ENCODE measurements around the gene ITGA2.
A peak's percentile ranks its signal among the peaks of the same experiment; 100 is the strongest.

ITGA2 gene

GRCh38 chr5:53063791-53064190 is 74.6 kb downstream of the ITGA2 start:
- DNase-seq: no peak

GRCh38 chr5:53066088-53066487 is 76.9 kb downstream of the ITGA2 start:
- DNase-seq: no peak

- DNase-seq: no peak
These were observed 78.5 kb downstream of the ITGA2 start for GRCh38 chr5:53067641-53068040.

- no peak for DNase-seq
These were observed 79.2 kb downstream of the ITGA2 start for GRCh38 chr5:53068291-53068836.

GRCh38 chr5:53069626-53070025 is 80.5 kb downstream of the ITGA2 start:
- no peak for DNase-seq

GRCh38 chr5:53071298-53071697 is 82.1 kb downstream of the ITGA2 start:
- no peak for DNase-seq

GRCh38 chr5:53071738-53072137 is 82.6 kb downstream of the ITGA2 start:
- no peak for DNase-seq

- DNase-seq: no peak
These were observed 84.2 kb downstream of the ITGA2 start for GRCh38 chr5:53073348-53073747.

- DNase-seq: no peak
These were observed 86.9 kb downstream of the ITGA2 start for GRCh38 chr5:53076014-53076583.

- no peak for DNase-seq
These were observed 91.1 kb downstream of the ITGA2 start for GRCh38 chr5:53080271-53080670.

GRCh38 chr5:53083927-53084326 is 94.8 kb downstream of the ITGA2 start:
- no peak for DNase-seq

GRCh38 chr5:53084546-53085255 is 95.5 kb downstream of the ITGA2 start:
- no peak for DNase-seq

- no peak for DNase-seq
These were observed 98.0 kb downstream of the ITGA2 start for GRCh38 chr5:53087171-53087570.

GRCh38 chr5:53087621-53088121 is 98.5 kb downstream of the ITGA2 start:
- no peak for DNase-seq

- DNase-seq: no peak
These were observed 100.4 kb downstream of the ITGA2 start for GRCh38 chr5:53089481-53089991.

- no peak for DNase-seq
These were observed 101.1 kb downstream of the ITGA2 start for GRCh38 chr5:53090229-53090628.

GRCh38 chr5:53091289-53091688 is 102.1 kb downstream of the ITGA2 start:
- DNase-seq: no peak

- DNase-seq: no peak
These were observed 103.1 kb downstream of the ITGA2 start for GRCh38 chr5:53092242-53092641.

- no peak for DNase-seq
These were observed 106.1 kb downstream of the ITGA2 start for GRCh38 chr5:53095217-53095616.

GRCh38 chr5:53095931-53096525 is 106.9 kb downstream of the ITGA2 start:
- DNase-seq: peak; percentile 66 to 84 (median 73)

GRCh38 chr5:53099546-53099945 is 110.4 kb downstream of the ITGA2 start:
- no peak for DNase-seq

GRCh38 chr5:53100606-53101005 is 111.5 kb downstream of the ITGA2 start:
- no peak for DNase-seq

- no peak for DNase-seq
These were observed 116.6 kb downstream of the ITGA2 start for GRCh38 chr5:53105611-53106300.
